Cardiac muscle cell (in vitro differentiated cells and primary cell): Measurements from ENCODE around the gene REPS2. TPM values are rescaled to one million over a fixed set of nuclear protein-coding genes. Genes with fewer than 3 reads are reported as not detected.

ENCODE experiments used
- DNase-seq, 2 donors: peaks; one replicate each; pipeline versions ENCODE4 v3.0.0 to v3.0.0-alpha.2; 2010 to 2017; ENCODE audit warnings: low read depth in 1 of 2, low spot score in 1 of 2
- H3K27ac ChIP-seq: fragments of 200-600 bp; sonication (generic); 2 replicates; pipeline ENCODE4 v1.5.1; 2016
- H3K27me3 ChIP-seq: fragments of 200-600 bp; sonication (generic); 2 replicates; pipeline ENCODE4 v1.6.0; 2016; ENCODE audit warnings: control low read depth
- H3K36me3 ChIP-seq: fragments of 200-600 bp; sonication (generic); 2 replicates; pipeline ENCODE4 v1.5.1; 2016; ENCODE audit warnings: control low read depth
- H3K4me1 ChIP-seq: fragments of 200-600 bp; sonication (generic); 2 replicates; pipeline ENCODE4 v1.8.1; 2017; ENCODE audit warnings: low read depth, mild to moderate bottlenecking, mixed run types
- H3K4me3 ChIP-seq: fragments of 200-600 bp; sonication (generic); 2 replicates; pipeline ENCODE4 v1.5.1; 2016; ENCODE audit warnings: mild to moderate bottlenecking
- H3K9me3 ChIP-seq: fragments of 200-600 bp; sonication (generic); 2 replicates; pipeline ENCODE4 v1.5.1; 2017; ENCODE audit warnings: low read depth, mild to moderate bottlenecking, control low read depth
- CTCF ChIP-seq: IDR thresholded peaks from 2 replicates; pipeline ENCODE4 v1.5.1; 2012; ENCODE audit warnings: low read depth, mild to moderate bottlenecking, low read length
- polyA plus RNA-seq: library from polyadenylated mRNA; unstranded; fragments of >200 nt; fragmentation: Nextera tagmentation; extraction: Ambion mirVana; gene quantifications from 2 replicates; pipeline ENCODE4 v1.2.1, GENCODE V29; 2016
- total RNA-seq: library from RNA; depleted of rRNA; stranded (reverse); fragments of >200 nt; gene quantifications from 2 replicates; pipeline ENCODE4 v1.2.3, GENCODE V29; 2016

Gene REPS2
- total and polyA plus RNA-seq, 2 experiments from 2014 or later, result 6.0 to 9.1 TPM

GRCh38 chrX:17161991-17162390 lies 215.5 kb downstream of the REPS2 start:
- no peaks in the 10 kb centered on the region for H3K4me1 ChIP-seq
- TF ChIP-seq CTCF, result no peak
- no peaks in the 10 kb centered on the region for H3K36me3 ChIP-seq
- DNase-seq, result no peak
- H3K27ac ChIP-seq, result no peak overlapping the region
- no peaks in the 10 kb centered on the region for H3K27me3 ChIP-seq
- peaks cover 6% of the 10 kb centered on the region for H3K9me3 ChIP-seq
- H3K4me3 ChIP-seq, result no peak overlapping the region

- Histone ChIP-seq H3K27me3 (no peaks in the 10 kb centered on the region), H3K36me3 (no peaks in the 10 kb centered on the region), H3K4me3 (no peak overlapping the region), H3K9me3 (peaks cover 6% of the 10 kb centered on the region), H3K27ac (no peak overlapping the region), H3K4me1 (no peaks in the 10 kb centered on the region)
- TF ChIP-seq CTCF, result no peak
- no peak for DNase-seq
Observed at GRCh38 chrX:17164079-17164478, 217.6 kb downstream of the REPS2 start.

GRCh38 chrX:17164941-17165340 lies 218.5 kb downstream of the REPS2 start:
- no peak overlapping the region for H3K4me3 ChIP-seq
- H3K36me3 ChIP-seq, result no peaks in the 10 kb centered on the region
- H3K27ac ChIP-seq, result no peak overlapping the region
- no peak for DNase-seq
- H3K9me3 ChIP-seq, result peaks cover 6% of the 10 kb centered on the region
- TF ChIP-seq CTCF, result no peak
- H3K4me1 ChIP-seq, result no peaks in the 10 kb centered on the region
- no peaks in the 10 kb centered on the region for H3K27me3 ChIP-seq

GRCh38 chrX:17167915-17168314 lies 221.5 kb downstream of the REPS2 start:
- H3K9me3 ChIP-seq, result no peaks in the 10 kb centered on the region
- H3K4me3 ChIP-seq, result no peak overlapping the region
- DNase-seq, result no peak
- no peaks in the 10 kb centered on the region for H3K4me1 ChIP-seq
- H3K27me3 ChIP-seq, result no peaks in the 10 kb centered on the region
- H3K36me3 ChIP-seq, result no peaks in the 10 kb centered on the region
- no peak for TF ChIP-seq CTCF
- H3K27ac ChIP-seq, result no peak overlapping the region

- Histone ChIP-seq H3K9me3 (no peaks in the 10 kb centered on the region), H3K4me1 (no peaks in the 10 kb centered on the region), H3K4me3 (no peak overlapping the region), H3K27me3 (no peaks in the 10 kb centered on the region), H3K36me3 (no peaks in the 10 kb centered on the region), H3K27ac (no peak overlapping the region)
- no peak for TF ChIP-seq CTCF
- no peak for DNase-seq
Observed at GRCh38 chrX:17170973-17171372, 224.5 kb downstream of the REPS2 start.

- DNase-seq, result no peak
Observed at GRCh38 chrX:17174671-17175070, 228.2 kb downstream of the REPS2 start.

More at GRCh38 chrX:17174671-17175070, 228.2 kb downstream of the REPS2 start:
- no peaks in the 10 kb centered on the region for H3K9me3 ChIP-seq
- no peaks in the 10 kb centered on the region for H3K27me3 ChIP-seq
- no peak overlapping the region for H3K4me3 ChIP-seq
- no peaks in the 10 kb centered on the region for H3K4me1 ChIP-seq
- no peak overlapping the region for H3K27ac ChIP-seq
- TF ChIP-seq CTCF, result no peak
- H3K36me3 ChIP-seq, result no peaks in the 10 kb centered on the region
